Measurements from ENCODE around the gene FADS3.

- TF ChIP-seq POLR2A (IDR thresholded peaks at IDR 0.05) (no peak), CTCF (IDR thresholded peaks at IDR 0.05) (no peak), POLR2AphosphoS5 (IDR thresholded peaks at IDR 0.05) (no peak)
Observed at GRCh38 chr11:61844909-61845565, 46.3 kb downstream of the FADS3 start.
